Suprapubic skin (tissue), 4 donors: ENCODE data around the gene DPP10.

Experiments
- POLR2A ChIP-seq, 2 donors: fragments of 450-650 bp; IDR thresholded peaks; one replicate each; pipeline ENCODE4 v1.6.1; 2017; ENCODE audit warnings: antibody characterized with exemption in 2 of 2, mild to moderate bottlenecking in 2 of 2, moderate library complexity in 2 of 2
- POLR2AphosphoS5 ChIP-seq, 3 donors: sonication (generic); formaldehyde crosslinking; IDR thresholded peaks; one replicate each; pipeline ENCODE4 v1.6.1; 2017; ENCODE audit warnings: antibody characterized with exemption in 3 of 3
- TF ChIP-seq, protein P1 (sequence below), 2 donors: fragments of 200-600 bp in 1 of 2; fragments of 450-650 bp in 1 of 2; sonication (generic) in 1 of 2; IDR thresholded peaks; one replicate each; pipeline ENCODE4 v1.5.1; 2016 to 2019; ENCODE audit warnings: antibody characterized with exemption in 2 of 2, mild to moderate bottlenecking in 1 of 2, moderate library complexity in 1 of 2

DNA sequence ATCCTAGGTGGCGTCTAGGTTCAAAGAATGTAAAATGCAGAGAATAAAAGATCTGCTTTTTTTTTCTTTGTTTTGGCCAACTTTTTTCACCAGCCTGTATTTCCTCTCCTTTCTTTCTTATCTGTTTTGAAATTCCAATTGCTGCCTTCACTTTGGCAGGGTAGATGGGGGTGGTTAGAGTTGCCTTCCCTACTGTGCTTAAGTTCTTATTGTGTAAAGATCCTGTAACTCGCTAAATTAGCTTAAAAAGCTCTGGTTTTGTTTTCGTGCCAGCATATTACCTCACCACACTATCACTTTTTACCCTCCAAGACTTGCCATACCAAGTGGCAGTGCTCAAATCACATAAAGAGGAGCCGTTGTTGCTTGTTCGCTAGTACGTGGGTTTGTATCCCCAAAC, 921.7 kb downstream of the DPP10 start:
- TF ChIP-seq, protein P1, sequence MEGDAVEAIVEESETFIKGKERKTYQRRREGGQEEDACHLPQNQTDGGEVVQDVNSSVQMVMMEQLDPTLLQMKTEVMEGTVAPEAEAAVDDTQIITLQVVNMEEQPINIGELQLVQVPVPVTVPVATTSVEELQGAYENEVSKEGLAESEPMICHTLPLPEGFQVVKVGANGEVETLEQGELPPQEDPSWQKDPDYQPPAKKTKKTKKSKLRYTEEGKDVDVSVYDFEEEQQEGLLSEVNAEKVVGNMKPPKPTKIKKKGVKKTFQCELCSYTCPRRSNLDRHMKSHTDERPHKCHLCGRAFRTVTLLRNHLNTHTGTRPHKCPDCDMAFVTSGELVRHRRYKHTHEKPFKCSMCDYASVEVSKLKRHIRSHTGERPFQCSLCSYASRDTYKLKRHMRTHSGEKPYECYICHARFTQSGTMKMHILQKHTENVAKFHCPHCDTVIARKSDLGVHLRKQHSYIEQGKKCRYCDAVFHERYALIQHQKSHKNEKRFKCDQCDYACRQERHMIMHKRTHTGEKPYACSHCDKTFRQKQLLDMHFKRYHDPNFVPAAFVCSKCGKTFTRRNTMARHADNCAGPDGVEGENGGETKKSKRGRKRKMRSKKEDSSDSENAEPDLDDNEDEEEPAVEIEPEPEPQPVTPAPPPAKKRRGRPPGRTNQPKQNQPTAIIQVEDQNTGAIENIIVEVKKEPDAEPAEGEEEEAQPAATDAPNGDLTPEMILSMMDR (IDR thresholded peaks at IDR 0.05): no peak
- TF ChIP-seq POLR2AphosphoS5 (IDR thresholded peaks at IDR 0.05) (no peak), POLR2A (IDR thresholded peaks at IDR 0.05) (no peak)
